Loucy (cell line): ENCODE data around the gene DPP3.

Source experiments
- H2AFZ ChIP-seq: fragments of 200-600 bp; sonication (generic); 2 replicates; pipeline ENCODE4 v1.6.0; 2016; ENCODE audit warnings: antibody characterized with exemption, mild to moderate bottlenecking, low read length, moderate library complexity
- H3F3A ChIP-seq: fragments of 200-600 bp; 2 replicates; pipeline ENCODE4 v1.6.0; 2016; ENCODE audit warnings: antibody characterized with exemption, low read depth, mild to moderate bottlenecking
- H3K27me3 ChIP-seq: fragments of 200-600 bp; sonication (generic); 2 replicates; pipeline ENCODE4 v1.6.1; 2014; ENCODE audit warnings: low read length, mild to moderate bottlenecking; ENCODE audit not compliant: insufficient read depth, poor library complexity, severe bottlenecking
- H3K36me3 ChIP-seq: fragments of 200-600 bp; sonication (generic); 2 replicates; pipeline ENCODE4 v1.6.1; 2016; ENCODE audit warnings: low read length; ENCODE audit not compliant: insufficient read depth
- H3K4me1 ChIP-seq: fragments of 200-600 bp; sonication (generic); 2 replicates; pipeline ENCODE4 v1.5.1; 2014; ENCODE audit warnings: low read length, mild to moderate bottlenecking; ENCODE audit not compliant: insufficient read depth, poor library complexity, severe bottlenecking
- H3K4me2 ChIP-seq: fragments of 200-600 bp; sonication (generic); 2 replicates; pipeline ENCODE4 v1.6.0; 2014; ENCODE audit warnings: antibody characterized with exemption, low read length, low read depth, mild to moderate bottlenecking; ENCODE audit not compliant: poor library complexity, severe bottlenecking
- H3K4me3 ChIP-seq: fragments of 200-600 bp; sonication (generic); 2 replicates; pipeline ENCODE4 v1.5.1; 2014; ENCODE audit warnings: low read length, mild to moderate bottlenecking, mixed read lengths; ENCODE audit not compliant: poor library complexity, severe bottlenecking
- H3K79me2 ChIP-seq: fragments of 200-600 bp; sonication (generic); 2 replicates; pipeline ENCODE4 v1.6.1; 2014; ENCODE audit warnings: low read length; ENCODE audit not compliant: insufficient read depth
- H3K9ac ChIP-seq: fragments of 200-600 bp; sonication (generic); 2 replicates; pipeline ENCODE4 v1.6.0; 2014; ENCODE audit warnings: mild to moderate bottlenecking, low read depth, low read length, moderate library complexity; ENCODE audit not compliant: poor library complexity, severe bottlenecking
- H3K9me2 ChIP-seq: fragments of 200-600 bp; sonication (generic); replicated peaks from 2 replicates; pipeline ENCODE4 v1.6.1; 2016; ENCODE audit warnings: low read depth, low read length, mixed read lengths
- H3K9me3 ChIP-seq: fragments of 200-600 bp; sonication (generic); 2 replicates; pipeline ENCODE4 v1.6.1; 2014; ENCODE audit warnings: mild to moderate bottlenecking, antibody characterized with exemption, low read length, low read depth; ENCODE audit not compliant: insufficient read depth
- H4K20me1 ChIP-seq: fragments of 200-600 bp; sonication (generic); 2 replicates; pipeline ENCODE4 v1.6.0; 2014; ENCODE audit warnings: antibody characterized with exemption, low read length, mild to moderate bottlenecking; ENCODE audit not compliant: insufficient read depth, poor library complexity, severe bottlenecking
- CTCF ChIP-seq: fragments of 200-600 bp; sonication (generic); conservative IDR thresholded peaks from 2 replicates; pipeline ENCODE4 v1.5.1; 2014; ENCODE audit warnings: mild to moderate bottlenecking, antibody characterized with exemption, low read length
- EZH2phosphoT487 ChIP-seq: fragments of 200-600 bp; IDR thresholded peaks from 2 replicates; pipeline ENCODE4 v1.6.1; 2018; ENCODE audit warnings: antibody characterized with exemption, mild to moderate bottlenecking, moderate library complexity, borderline replicate concordance

Gene DPP3

GRCh38 chr11:66477263-66478201 is 2.7 kb upstream of the DPP3 start:
- Histone ChIP-seq H3K27me3 (no peaks in the 10 kb centered on the region), H3F3A (no peaks in the 10 kb centered on the region), H3K36me3 (no peaks in the 10 kb centered on the region), H4K20me1 (peaks cover 8% of the 10 kb centered on the region), H3K4me1 (peaks cover 16% of the 10 kb centered on the region), H2AFZ (no peak overlapping the region), H3K4me3 (no peak overlapping the region), H3K9me3 (no peaks in the 10 kb centered on the region), H3K9me2 (no peaks in the 10 kb centered on the region), H3K9ac (no peak overlapping the region), H3K79me2 (peaks cover 23% of the 10 kb centered on the region), H3K4me2 (no peak overlapping the region)
- TF ChIP-seq EZH2phosphoT487 (no peak), CTCF (no peak)

- H3K4me2 ChIP-seq = peak overlapping the region; percentile 73
- H3K9me2 ChIP-seq = no peaks in the 10 kb centered on the region
- no peaks in the 10 kb centered on the region for H3K27me3 ChIP-seq
- peak overlapping the region; percentile 99 for H3K9ac ChIP-seq
- peaks cover 23% of the 10 kb centered on the region for H3K79me2 ChIP-seq
- peaks cover 8% of the 10 kb centered on the region for H4K20me1 ChIP-seq
- no peaks in the 10 kb centered on the region for H3F3A ChIP-seq
- peaks cover 16% of the 10 kb centered on the region for H3K4me1 ChIP-seq
- H3K4me3 ChIP-seq = peak overlapping the region; percentile 99
- no peaks in the 10 kb centered on the region for H3K9me3 ChIP-seq
- H2AFZ ChIP-seq = no peak overlapping the region
- TF ChIP-seq EZH2phosphoT487 = no peak
- TF ChIP-seq CTCF = peak; percentile 96
- no peaks in the 10 kb centered on the region for H3K36me3 ChIP-seq
These were observed 1.4 kb upstream of the DPP3 start for GRCh38 chr11:66478729-66479393.

- Histone ChIP-seq H3K9me2 (no peaks in the 10 kb centered on the region), H2AFZ (peak overlapping the region; percentile 74), H3K4me1 (peaks cover 16% of the 10 kb centered on the region), H4K20me1 (peaks cover 8% of the 10 kb centered on the region), H3K4me2 (peak overlapping the region; percentile 73), H3F3A (no peaks in the 10 kb centered on the region), H3K79me2 (peaks cover 23% of the 10 kb centered on the region), H3K36me3 (no peaks in the 10 kb centered on the region), H3K9ac (peak overlapping the region; percentile 99), H3K9me3 (no peaks in the 10 kb centered on the region), H3K4me3 (peak overlapping the region; percentile 99), H3K27me3 (no peaks in the 10 kb centered on the region)
- no peak for TF ChIP-seq EZH2phosphoT487
- no peak for TF ChIP-seq CTCF
These were observed 679 bp upstream of the DPP3 start for GRCh38 chr11:66479394-66480116.
